GM12872 (cell line): ENCODE results near the gene NRXN3.

ENCODE experiments used
- CTCF ChIP-seq: IDR thresholded peaks from 3 replicates; pipeline ENCODE4 v1.5.1; 2011; ENCODE audit warnings: low read depth, mild to moderate bottlenecking, low read length, moderate library complexity; ENCODE audit not compliant: insufficient read depth

Gene NRXN3

GRCh38 chr14:78302841-78303240 lies 132.7 kb downstream of the NRXN3 start:
- TF ChIP-seq CTCF = no peak

GRCh38 chr14:78307671-78308070 lies 137.5 kb downstream of the NRXN3 start:
- no peak for TF ChIP-seq CTCF

GRCh38 chr14:78308079-78308478 lies 137.9 kb downstream of the NRXN3 start:
- no peak for TF ChIP-seq CTCF

GRCh38 chr14:78310272-78310671 lies 140.1 kb downstream of the NRXN3 start:
- no peak for TF ChIP-seq CTCF

- TF ChIP-seq CTCF = no peak
Measured at GRCh38 chr14:78313499-78313898, 143.3 kb downstream of the NRXN3 start.

- TF ChIP-seq CTCF = no peak
Measured at GRCh38 chr14:78314484-78314883, 144.3 kb downstream of the NRXN3 start.

GRCh38 chr14:78316052-78316451 lies 145.9 kb downstream of the NRXN3 start:
- TF ChIP-seq CTCF = no peak

- TF ChIP-seq CTCF = no peak
Measured at GRCh38 chr14:78316786-78317185, 146.6 kb downstream of the NRXN3 start.
